Esophagus muscularis mucosa (tissue), 4 donors: ENCODE measurements around the gene LHX6. TPM values are rescaled to one million over a fixed set of nuclear protein-coding genes. Genes with fewer than 3 reads are reported as not detected.

Experiments
- DNase-seq: peaks from one replicate; pipeline ENCODE4 v3.0.0-alpha.2; 2017; ENCODE audit errors: extremely low spot score
- H3K27ac ChIP-seq, 4 donors: fragments of 200-600 bp; sonication (generic); replicated peaks in 1 of 4; 1 replicate in 3 of 4; 2 replicates in 1 of 4; pipeline ENCODE4 v1.5.1; 2016 to 2019; ENCODE audit warnings: mild to moderate bottlenecking in 1 of 4
- H3K27me3 ChIP-seq, 4 donors: fragments of 200-600 bp; sonication (generic); one replicate each; pipeline versions ENCODE4 v1.5.1 to v1.6.0; 2016 to 2019
- H3K36me3 ChIP-seq, 4 donors: fragments of 200-600 bp; sonication (generic); one replicate each; pipeline ENCODE4 v1.5.1; 2016 to 2019
- H3K4me1 ChIP-seq, 4 donors: fragments of 200-600 bp; sonication (generic); one replicate each; pipeline ENCODE4 v1.5.1; 2016 to 2019
- H3K4me3 ChIP-seq, 4 donors: fragments of 200-600 bp; sonication (generic); 1 replicate in 2 of 4; 2 replicates in 2 of 4; pipeline ENCODE4 v1.5.1; 2016 to 2019; ENCODE audit warnings: mild to moderate bottlenecking in 4 of 4, moderate library complexity in 1 of 4
- H3K9me3 ChIP-seq, 4 donors: fragments of 200-600 bp; sonication (generic); 1 replicate in 3 of 4; 2 replicates in 1 of 4; pipeline ENCODE4 v1.5.1; 2016 to 2019
- EP300 ChIP-seq: sonication (generic); formaldehyde crosslinking; IDR thresholded peaks from one replicate; pipeline ENCODE4 v1.6.1; 2017; ENCODE audit warnings: antibody characterized with exemption
- POLR2A ChIP-seq: fragments of 450-650 bp; IDR thresholded peaks from one replicate; pipeline ENCODE4 v1.6.1; 2017; ENCODE audit warnings: antibody characterized with exemption, moderate library complexity, mild to moderate bottlenecking, low read depth
- POLR2AphosphoS5 ChIP-seq, 2 donors: sonication (generic); formaldehyde crosslinking; IDR thresholded peaks; one replicate each; pipeline ENCODE4 v1.6.1; 2017; ENCODE audit warnings: antibody characterized with exemption in 2 of 2
- WGBS: methylation state at CpG from one replicate; pipeline ENCODE4 v1.1.5; 2018; 5-methylcytosine and 5-hydroxymethylcytosine counted together
- intact Hi-C: fragments of 100-400 bp; cut with DNase I; formaldehyde crosslinking; loops from one replicate; pipeline ENCODE4 v1.15.1; 2023
- total RNA-seq, 4 donors: library from RNA; depleted of rRNA; stranded (reverse); fragments of >200 nt; gene quantifications; one replicate each; pipeline versions ENCODE4 v1.1.0 to v1.2.1, GENCODE V29; 2016
- TF ChIP-seq, protein P1 (sequence below), 3 experiments: fragments of 200-600 bp in 2 of 3; fragments of 450-650 bp in 1 of 3; sonication (generic) in 2 of 3; IDR thresholded peaks; one replicate each; pipeline ENCODE4 v1.5.1; 2017 to 2019; ENCODE audit warnings: antibody characterized with exemption in 3 of 3, mild to moderate bottlenecking in 2 of 3, moderate library complexity in 1 of 3

Gene LHX6
- total RNA-seq, 4 donors from 2014 or later, result 2.1 to 16.8 (median 7.1) TPM

DNA sequence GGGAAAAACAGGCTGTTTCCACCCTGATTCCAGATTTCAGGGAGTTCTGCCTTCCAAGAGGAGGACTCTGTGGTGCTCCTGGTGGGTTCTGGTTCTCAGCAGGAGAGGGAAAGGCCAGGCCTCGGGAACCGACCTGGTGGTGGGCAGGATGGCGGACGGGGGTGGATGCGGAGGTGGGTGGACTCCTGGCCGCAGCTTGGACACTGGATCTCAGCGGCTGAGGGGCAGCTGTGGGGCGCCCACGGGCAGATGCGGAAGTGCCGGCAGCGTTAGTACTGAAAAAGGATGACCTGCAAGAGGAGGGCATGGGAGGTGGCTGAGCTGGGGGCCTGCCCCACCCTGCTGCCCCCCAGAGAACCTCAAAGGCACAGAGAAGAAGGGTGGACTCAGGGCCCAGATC is 24.3 kb downstream of the LHX6 start:
- Histone ChIP-seq H3K4me3 (no peak overlapping the region), H3K4me1 (no peaks in the 10 kb centered on the region), H3K9me3 (no peaks in the 10 kb centered on the region), H3K36me3 (no peaks in the 10 kb centered on the region), H3K27me3 (peaks cover 0 to 12% (median 0%) of the 10 kb centered on the region in 4 donors), H3K27ac (no peak overlapping the region)
- intact Hi-C loops, result no loop called here
- TF ChIP-seq POLR2AphosphoS5 (IDR thresholded peaks at IDR 0.05), result no peak
- TF ChIP-seq EP300, result no peak
- TF ChIP-seq, protein P1, sequence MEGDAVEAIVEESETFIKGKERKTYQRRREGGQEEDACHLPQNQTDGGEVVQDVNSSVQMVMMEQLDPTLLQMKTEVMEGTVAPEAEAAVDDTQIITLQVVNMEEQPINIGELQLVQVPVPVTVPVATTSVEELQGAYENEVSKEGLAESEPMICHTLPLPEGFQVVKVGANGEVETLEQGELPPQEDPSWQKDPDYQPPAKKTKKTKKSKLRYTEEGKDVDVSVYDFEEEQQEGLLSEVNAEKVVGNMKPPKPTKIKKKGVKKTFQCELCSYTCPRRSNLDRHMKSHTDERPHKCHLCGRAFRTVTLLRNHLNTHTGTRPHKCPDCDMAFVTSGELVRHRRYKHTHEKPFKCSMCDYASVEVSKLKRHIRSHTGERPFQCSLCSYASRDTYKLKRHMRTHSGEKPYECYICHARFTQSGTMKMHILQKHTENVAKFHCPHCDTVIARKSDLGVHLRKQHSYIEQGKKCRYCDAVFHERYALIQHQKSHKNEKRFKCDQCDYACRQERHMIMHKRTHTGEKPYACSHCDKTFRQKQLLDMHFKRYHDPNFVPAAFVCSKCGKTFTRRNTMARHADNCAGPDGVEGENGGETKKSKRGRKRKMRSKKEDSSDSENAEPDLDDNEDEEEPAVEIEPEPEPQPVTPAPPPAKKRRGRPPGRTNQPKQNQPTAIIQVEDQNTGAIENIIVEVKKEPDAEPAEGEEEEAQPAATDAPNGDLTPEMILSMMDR (IDR thresholded peaks at IDR 0.05), result no peak
- TF ChIP-seq POLR2A, result no peak
- WGBS, result 86% methylated on average over 12 of the region's 12 CpGs
- DNase-seq, result no peak

DNA sequence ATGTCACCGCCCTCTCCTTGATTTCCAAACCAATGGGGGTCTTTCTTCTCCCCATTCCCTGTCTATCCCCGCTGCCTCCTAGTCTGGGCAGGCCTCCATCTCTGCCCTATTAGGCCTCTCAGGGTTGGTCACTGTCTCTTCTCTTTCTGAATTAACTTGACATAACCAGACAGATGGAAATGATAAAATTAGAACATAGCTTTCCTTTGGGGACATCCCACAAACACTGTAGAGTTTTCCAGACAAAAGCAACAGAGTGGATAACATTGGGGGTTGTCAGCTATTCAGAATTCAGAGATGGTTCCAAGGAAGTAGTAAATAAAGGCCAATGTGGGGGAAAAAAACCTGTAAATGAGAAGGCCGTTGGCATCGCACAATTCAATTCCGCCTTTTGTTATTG is 24.7 kb downstream of the LHX6 start:
- intact Hi-C loops, result no loop called here
- WGBS, result 87% methylated on average over 5 of the region's 5 CpGs
- no peak overlapping the region for H3K27ac ChIP-seq
- H3K9me3 ChIP-seq, result no peaks in the 10 kb centered on the region
- no peak overlapping the region for H3K4me3 ChIP-seq
- H3K27me3 ChIP-seq, result peaks cover 0 to 10% (median 0%) of the 10 kb centered on the region in 4 donors
- TF ChIP-seq, protein P1 (IDR thresholded peaks at IDR 0.05), result no peak
- TF ChIP-seq POLR2A (no peak), EP300 (no peak), POLR2AphosphoS5 (IDR thresholded peaks at IDR 0.05) (no peak)
- no peak for DNase-seq
- H3K4me1 ChIP-seq, result no peaks in the 10 kb centered on the region
- no peaks in the 10 kb centered on the region for H3K36me3 ChIP-seq

DNA sequence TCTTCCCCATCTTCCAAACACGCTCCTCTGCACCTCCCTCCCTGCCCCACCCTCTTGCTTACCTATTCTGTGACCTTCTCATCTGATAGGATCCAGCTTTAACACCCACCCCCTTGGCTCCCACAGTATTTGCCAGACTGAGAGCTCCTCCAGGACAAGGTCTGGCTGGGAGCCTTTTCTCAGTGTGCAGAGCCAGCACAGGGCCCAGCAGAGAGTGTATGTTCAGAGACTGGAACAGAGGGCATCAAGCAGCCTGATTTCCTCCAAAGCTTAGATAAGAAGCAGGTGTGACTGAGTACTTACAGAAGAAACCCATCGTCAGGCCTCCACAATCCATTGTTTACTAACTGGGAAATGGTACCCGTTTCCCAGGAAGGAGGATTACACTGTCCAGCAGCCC is 26.6 kb downstream of the LHX6 start:
- H3K36me3 ChIP-seq, result no peaks in the 10 kb centered on the region
- H3K27me3 ChIP-seq, result peaks cover 0 to 19% (median 0%) of the 10 kb centered on the region in 4 donors
- H3K9me3 ChIP-seq, result no peaks in the 10 kb centered on the region
- DNase-seq, result no peak
- 79% methylated on average over 3 of the region's 3 CpGs for WGBS
- intact Hi-C loops, result no loop called here
- TF ChIP-seq EP300 (no peak), POLR2A (no peak), POLR2AphosphoS5 (IDR thresholded peaks at IDR 0.05) (no peak)
- TF ChIP-seq, protein P1 (IDR thresholded peaks at IDR 0.05), result no peak
- H3K4me1 ChIP-seq, result no peaks in the 10 kb centered on the region
- no peak overlapping the region for H3K4me3 ChIP-seq
- H3K27ac ChIP-seq, result no peak overlapping the region

DNA sequence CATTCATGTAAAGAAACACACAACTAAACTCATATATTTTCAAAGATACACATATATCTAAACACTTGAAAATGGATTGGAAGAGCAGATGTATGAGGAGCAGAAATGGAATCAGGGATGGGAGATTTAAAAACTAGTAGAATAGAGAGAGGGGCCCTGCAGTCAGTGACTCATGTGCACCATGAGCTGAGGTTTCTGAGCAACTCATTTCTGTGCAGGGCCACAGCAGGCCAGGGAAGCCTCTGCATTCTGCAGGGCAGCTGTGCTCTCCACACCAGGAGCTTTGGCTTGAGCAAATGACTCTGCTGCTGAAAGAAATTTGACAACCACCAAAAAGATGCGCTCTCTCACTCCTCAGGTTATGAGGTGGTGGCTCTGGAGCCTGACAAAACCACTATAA is 27.1 kb downstream of the LHX6 start:
- WGBS, result 100% methylated on average over 1 of the region's 1 CpG
- intact Hi-C loops, result no loop called here
- DNase-seq, result no peak

More for the DNA sequence above, 27.1 kb downstream of the LHX6 start:
- Histone ChIP-seq H3K4me1 (no peaks in the 10 kb centered on the region), H3K36me3 (no peaks in the 10 kb centered on the region), H3K9me3 (no peaks in the 10 kb centered on the region), H3K4me3 (no peak overlapping the region), H3K27me3 (peaks cover 0 to 15% (median 0%) of the 10 kb centered on the region in 4 donors), H3K27ac (no peak overlapping the region)
- TF ChIP-seq EP300 (no peak), POLR2AphosphoS5 (IDR thresholded peaks at IDR 0.05) (no peak), POLR2A (no peak)
- TF ChIP-seq, protein P1 (IDR thresholded peaks at IDR 0.05), result no peak
